ENCODE data around the gene TSEN54. TPM values are rescaled to one million over a fixed set of nuclear protein-coding genes. Genes with fewer than 3 reads are reported as not detected.

TSEN54 gene
- total RNA-seq, 1 experiment from 2014 or later, result 78.7 TPM

GRCh38 chr17:75485688-75486087 lies 30.6 kb upstream of the TSEN54 start:
- POLR2A ChIA-PET, result no interaction called here
- Histone ChIP-seq H3K27ac (ENCODE audit: low read length) (no peak overlapping the region), H3K27me3 (ENCODE audit: control insufficient read depth, insufficient read depth, low read length) (no peaks in the 10 kb centered on the region), H3K4me1 (ENCODE audit: control insufficient read depth, insufficient read depth, low read length) (no peaks in the 10 kb centered on the region), H3K36me3 (ENCODE audit: control insufficient read depth, insufficient read depth, low read length) (no peaks in the 10 kb centered on the region), H3K4me3 (ENCODE audit: low read depth in 2 of 2, low read length in 2 of 2) (no peak overlapping the region), H3K9me3 (ENCODE audit: control insufficient read depth, insufficient read depth, low read depth, low read length) (no peaks in the 10 kb centered on the region)
- in situ Hi-C loops (cut with HindIII; ENCODE audit: low pct_unique_long_range_greater_than_20kb, low sequenced_read_pairs) (no loop called here), intact Hi-C loops (cut with micrococcal nuclease; ENCODE audit: unreplicated experiment) (no loop called here)
- BruUV-seq (replicated peaks), result no TSS peak
- ATAC-seq (no peak), DNase-seq (ENCODE audit: low read depth, low spot score) (no peak)
- TF ChIP-seq POLR2AphosphoS5 (IDR thresholded peaks at IDR 0.05; ENCODE audit: low read depth, low read length), result no peak
- no peak for TF ChIP-seq SIN3A (IDR thresholded peaks at IDR 0.05; ENCODE audit: borderline replicate concordance, insufficient read depth, low read depth, low read length)
- no peak for TF ChIP-seq TCF7L2 (IDR thresholded peaks at IDR 0.05; ENCODE audit: low read depth, low read length)
- TF ChIP-seq REST (IDR thresholded peaks at IDR 0.05; ENCODE audit: insufficient read depth in 1 of 2, low read depth in 2 of 2, low read length in 1 of 2), result no peak
- TF ChIP-seq CTCF (IDR thresholded peaks at IDR 0.05), result no peak
- CTCF ChIA-PET, result no interaction called here

GRCh38 chr17:75486151-75486550 lies 30.2 kb upstream of the TSEN54 start:
- intact Hi-C loops (cut with micrococcal nuclease; ENCODE audit: unreplicated experiment) (no loop called here), in situ Hi-C loops (cut with HindIII; ENCODE audit: low pct_unique_long_range_greater_than_20kb, low sequenced_read_pairs) (no loop called here)
- Histone ChIP-seq H3K9me3 (ENCODE audit: control insufficient read depth, insufficient read depth, low read depth, low read length) (no peaks in the 10 kb centered on the region), H3K27me3 (ENCODE audit: control insufficient read depth, insufficient read depth, low read length) (no peaks in the 10 kb centered on the region), H3K36me3 (ENCODE audit: control insufficient read depth, insufficient read depth, low read length) (no peaks in the 10 kb centered on the region), H3K4me3 (ENCODE audit: low read depth in 2 of 2, low read length in 2 of 2) (no peak overlapping the region), H3K4me1 (ENCODE audit: control insufficient read depth, insufficient read depth, low read length) (no peaks in the 10 kb centered on the region), H3K27ac (ENCODE audit: low read length) (no peak overlapping the region)
- DNase-seq (ENCODE audit: low read depth, low spot score) (no peak), ATAC-seq (no peak)
- BruUV-seq (replicated peaks), result no TSS peak
- POLR2A ChIA-PET, result no interaction called here
- CTCF ChIA-PET, result no interaction called here
- TF ChIP-seq POLR2AphosphoS5 (IDR thresholded peaks at IDR 0.05; ENCODE audit: low read depth, low read length), result no peak
- TF ChIP-seq REST (IDR thresholded peaks at IDR 0.05; ENCODE audit: insufficient read depth in 1 of 2, low read depth in 2 of 2, low read length in 1 of 2), result no peak
- no peak for TF ChIP-seq SIN3A (IDR thresholded peaks at IDR 0.05; ENCODE audit: borderline replicate concordance, insufficient read depth, low read depth, low read length)
- TF ChIP-seq TCF7L2 (IDR thresholded peaks at IDR 0.05; ENCODE audit: low read depth, low read length), result no peak
- TF ChIP-seq CTCF (IDR thresholded peaks at IDR 0.05), result no peak

Data from Panc1 (cell line).